Activated naive CD4-positive, alpha-beta T cell (primary cell): ENCODE data around the gene MMP7.

ENCODE experiments used
- DNase-seq, 4 experiments: peaks; one replicate each; lab custom pipeline; 2025; lab: John Stamatoyannopoulos, UW

Gene MMP7

GRCh38 chr11:102530558-102530957, at the start of gene MMP7:
MMP7 (minus strand) TSS chr11:102530747; CDS start chr11:102530700, 47 bp downstream.
- no peak for DNase-seq

GRCh38 chr11:102577723-102578122, 47.2 kb upstream of the MMP7 start:
- DNase-seq, result no peak

- no peak for DNase-seq
These were observed 46.6 kb upstream of the MMP7 start for GRCh38 chr11:102577182-102577581.

- DNase-seq, result no peak
These were observed 45.8 kb upstream of the MMP7 start for GRCh38 chr11:102576350-102576749.

GRCh38 chr11:102575012-102575411, 44.5 kb upstream of the MMP7 start:
- no peak for DNase-seq

GRCh38 chr11:102573851-102574250, 43.3 kb upstream of the MMP7 start:
- no peak for DNase-seq

GRCh38 chr11:102572554-102573220, 42.1 kb upstream of the MMP7 start:
- no peak for DNase-seq

GRCh38 chr11:102568851-102569250, 38.3 kb upstream of the MMP7 start:
- no peak for DNase-seq

GRCh38 chr11:102566112-102566511, 35.6 kb upstream of the MMP7 start:
- no peak for DNase-seq

- DNase-seq, result no peak
These were observed 33.6 kb upstream of the MMP7 start for GRCh38 chr11:102564110-102564509.

GRCh38 chr11:102561636-102562035, 31.1 kb upstream of the MMP7 start:
- no peak for DNase-seq

- DNase-seq, result no peak
These were observed 30.0 kb upstream of the MMP7 start for GRCh38 chr11:102560555-102561011.

GRCh38 chr11:102559839-102560238, 29.3 kb upstream of the MMP7 start:
- DNase-seq, result no peak

- no peak for DNase-seq
These were observed 24.5 kb upstream of the MMP7 start for GRCh38 chr11:102555091-102555490.

GRCh38 chr11:102553835-102554282, 23.3 kb upstream of the MMP7 start:
- no peak for DNase-seq

- DNase-seq, result no peak
These were observed 22.1 kb upstream of the MMP7 start for GRCh38 chr11:102552447-102553194.

GRCh38 chr11:102552020-102552419, 21.5 kb upstream of the MMP7 start:
- DNase-seq, result no peak

- DNase-seq, result no peak
These were observed 20.7 kb upstream of the MMP7 start for GRCh38 chr11:102551169-102551781.

GRCh38 chr11:102546923-102547471, 16.4 kb upstream of the MMP7 start:
- DNase-seq, result no peak

- no peak for DNase-seq
These were observed 15.9 kb upstream of the MMP7 start for GRCh38 chr11:102546427-102546826.

GRCh38 chr11:102545701-102546100, 15.2 kb upstream of the MMP7 start:
- no peak for DNase-seq

GRCh38 chr11:102544594-102544993, 14.0 kb upstream of the MMP7 start:
- DNase-seq, result no peak

GRCh38 chr11:102539567-102539966, 9.0 kb upstream of the MMP7 start:
- DNase-seq, result no peak
